Kasumi-1 (cell line): Measurements from ENCODE around the gene REEP1.
"Not testable (repeated sequence)": the region's sequence is repeated elsewhere in the genome, so short reads cannot be mapped to it uniquely, and the experiment has no call there.

Experiments
- DNase-seq, 2 experiments: peaks; one replicate each; lab custom pipeline; 2025; lab: John Stamatoyannopoulos, UW

REEP1 gene

DNA sequence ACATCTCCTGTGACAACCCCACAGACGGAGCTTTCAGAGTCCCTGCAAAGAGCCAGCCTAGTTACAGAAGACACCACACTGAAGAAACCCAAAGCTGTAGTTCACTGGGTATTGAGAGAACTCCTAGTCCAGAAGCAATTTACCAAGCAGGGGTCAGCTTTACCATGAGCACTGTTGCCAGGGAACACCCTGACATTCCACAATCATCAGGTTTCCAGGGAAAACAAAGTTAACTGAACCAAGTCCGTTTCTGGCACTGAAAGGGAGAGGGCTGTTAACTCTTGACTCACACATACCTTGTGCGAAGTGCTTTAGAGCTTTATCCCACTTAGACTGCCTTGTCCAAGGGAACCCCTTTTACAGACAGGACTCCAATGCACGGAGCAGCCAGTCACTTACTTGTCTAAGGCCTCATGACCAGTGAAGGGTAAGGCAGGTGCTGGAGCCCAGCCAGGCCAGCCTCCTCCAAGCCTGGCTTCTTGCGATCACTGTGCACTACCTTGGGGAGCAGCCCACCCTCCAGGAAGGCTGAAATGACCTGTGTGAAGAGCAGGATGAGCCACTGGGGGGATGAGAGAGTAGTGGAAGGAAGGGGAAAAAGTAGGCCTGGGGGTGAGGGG lies 53.9 kb downstream of the REEP1 start:
- no peak for DNase-seq

DNA sequence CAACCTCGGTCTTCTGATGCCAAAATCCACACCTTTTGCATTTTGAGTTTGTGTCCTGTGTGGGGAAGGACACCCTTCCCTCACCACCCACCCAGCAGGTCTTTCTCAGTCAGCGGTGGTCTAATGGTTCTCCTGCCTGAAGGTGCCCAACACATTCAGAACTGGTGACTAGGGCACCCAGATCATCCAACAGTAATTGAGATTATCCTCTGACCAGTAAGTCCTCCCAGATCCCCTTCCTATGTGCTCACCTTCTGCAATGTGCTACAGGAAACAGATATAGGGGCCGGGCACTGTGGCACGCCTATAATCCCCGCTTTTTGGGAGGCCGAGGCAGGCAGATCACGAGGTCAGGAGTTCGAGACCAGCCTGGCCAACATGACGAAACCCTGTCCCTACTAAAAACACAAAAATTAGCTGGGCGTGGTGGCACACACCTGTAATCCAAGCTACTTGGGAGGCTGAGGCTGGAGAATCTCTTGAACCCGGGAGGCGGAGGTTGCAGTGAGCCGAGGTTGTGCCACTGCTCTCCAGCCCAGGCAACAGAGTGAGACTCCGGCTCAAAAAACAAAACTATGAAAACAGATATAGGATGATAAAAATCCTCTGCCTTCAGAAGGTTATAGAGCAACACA lies 56.2 kb downstream of the REEP1 start:
- no peak for DNase-seq

DNA sequence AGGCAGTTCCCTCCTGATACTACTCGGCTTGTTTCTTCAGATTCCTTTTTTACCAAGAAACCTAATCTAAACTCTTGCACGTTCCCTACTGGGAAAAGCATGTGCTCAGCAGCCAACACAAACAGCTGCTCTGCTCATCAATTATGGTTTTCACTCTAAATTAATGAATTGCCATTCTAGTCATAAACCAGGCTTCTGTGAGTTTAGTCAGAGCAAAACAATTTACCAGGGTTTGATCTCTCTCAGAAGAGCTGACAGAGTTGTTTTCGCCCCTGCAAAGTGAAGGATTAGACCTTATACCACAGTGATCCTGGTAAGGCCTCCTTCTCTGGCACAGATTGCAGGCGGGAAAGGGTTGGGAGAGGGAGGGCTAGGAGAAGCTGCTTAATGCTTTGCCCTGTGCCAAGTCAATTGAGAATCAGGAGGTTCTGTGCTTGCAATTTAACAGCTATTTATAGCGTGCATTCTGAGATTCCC lies 57.2 kb downstream of the REEP1 start:
- no peak for DNase-seq

DNA sequence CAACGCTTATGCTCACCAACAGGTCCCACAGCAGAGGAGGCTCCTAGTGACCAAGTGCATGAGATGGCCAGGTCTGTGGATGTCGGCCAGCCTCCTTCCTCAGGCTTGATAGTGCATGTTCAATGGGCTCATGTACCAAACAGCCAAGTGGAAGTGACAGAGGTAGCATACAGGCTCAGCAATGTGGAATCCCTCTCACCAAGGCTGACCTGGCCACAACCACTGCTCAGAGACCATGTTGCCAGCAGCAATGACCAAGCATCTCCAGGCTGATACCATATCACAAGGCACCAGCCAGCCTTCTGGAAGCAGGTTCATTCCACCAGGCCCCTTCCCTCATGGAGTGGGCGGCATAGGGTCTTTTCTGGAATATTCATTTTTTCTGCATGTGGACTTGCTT lies 61.5 kb downstream of the REEP1 start:
- no peak for DNase-seq

DNA sequence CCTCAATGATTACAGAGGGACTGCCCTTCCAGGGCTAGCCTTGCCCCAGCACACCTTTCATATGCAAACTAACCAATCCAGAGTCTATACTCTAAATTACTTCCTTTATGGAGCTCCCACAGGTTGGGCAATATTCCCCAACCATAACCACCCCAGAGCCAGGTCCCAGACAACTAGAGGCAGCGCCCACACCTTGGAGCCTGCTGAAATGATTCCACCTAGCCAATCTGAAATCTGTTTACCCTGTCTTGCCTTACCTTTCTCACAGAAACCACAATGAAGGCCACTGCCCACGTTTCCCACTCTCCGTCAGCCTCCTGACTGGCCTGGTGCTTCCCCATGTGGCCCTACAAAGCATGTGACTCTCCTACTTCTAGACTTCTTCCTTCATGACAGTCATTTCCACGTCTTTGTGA lies 62.0 kb downstream of the REEP1 start:
- no peak for DNase-seq

DNA sequence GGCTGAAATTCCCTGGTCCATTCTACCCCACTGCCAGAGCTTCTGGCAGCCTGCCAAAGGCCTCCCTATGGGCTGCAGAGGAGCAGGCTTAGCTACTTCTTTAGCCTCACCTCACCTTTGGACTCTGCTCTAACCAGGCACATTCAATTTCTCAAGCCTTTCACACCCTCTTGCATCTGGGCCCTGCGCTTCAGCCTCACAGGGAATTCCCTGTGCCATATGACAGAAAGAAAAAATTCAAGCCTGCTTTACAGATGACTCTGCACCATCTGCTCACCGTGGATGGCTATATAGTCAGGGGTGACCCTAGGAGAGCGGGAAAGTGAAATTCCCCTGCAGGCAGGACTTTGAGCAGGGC lies 62.5 kb downstream of the REEP1 start:
- no peak for DNase-seq

DNA sequence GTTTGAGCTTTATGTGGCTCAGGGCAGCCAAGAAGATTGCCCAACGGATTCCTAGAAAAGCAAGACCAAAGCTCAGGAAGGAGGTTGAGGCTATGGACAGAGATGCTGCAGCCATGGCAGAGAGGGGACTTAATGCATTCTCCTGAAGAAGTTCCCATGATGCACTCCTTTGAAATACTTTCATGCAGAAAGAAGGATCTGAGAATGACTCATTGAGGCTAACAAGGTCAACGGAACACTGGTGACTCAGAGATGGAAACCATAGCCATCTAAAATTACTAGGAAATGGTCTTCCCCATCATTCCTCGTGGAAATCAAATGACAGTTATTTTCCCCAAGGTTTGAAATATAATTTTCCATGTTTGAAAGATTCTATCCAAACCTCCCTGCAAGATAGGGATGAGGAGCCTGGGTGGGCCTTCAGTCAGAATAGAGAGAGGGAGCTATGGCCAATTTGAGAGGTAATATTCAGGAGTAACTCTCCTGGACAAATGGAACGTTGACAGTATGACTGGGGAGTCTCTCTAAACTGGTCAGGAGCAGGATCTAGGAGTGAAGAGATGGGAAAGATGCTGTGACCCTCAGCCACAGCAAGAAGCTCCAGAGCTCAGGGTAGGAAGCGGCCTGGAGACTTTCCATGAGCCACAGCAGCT lies 63.0 kb downstream of the REEP1 start:
- no peak for DNase-seq

DNA sequence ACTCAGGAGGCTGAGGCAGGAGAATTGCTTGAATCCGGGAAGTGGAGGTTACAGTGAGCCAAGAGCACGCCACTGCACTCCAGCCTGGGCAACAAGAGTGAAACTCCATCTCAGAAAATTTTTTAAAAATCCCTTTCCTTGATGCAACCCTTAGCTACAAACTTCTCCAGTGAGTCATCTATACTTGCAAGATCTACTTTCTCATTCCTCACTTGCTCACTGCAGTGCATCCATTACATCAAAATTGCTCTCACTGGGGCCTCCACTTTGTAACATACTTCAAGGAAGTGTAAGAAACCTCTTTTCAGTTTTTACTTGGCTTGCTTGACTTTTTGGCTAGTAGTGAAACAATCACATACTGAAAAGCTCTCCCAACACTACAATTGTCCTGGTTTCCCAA lies 65.3 kb downstream of the REEP1 start:
- no peak for DNase-seq

DNA sequence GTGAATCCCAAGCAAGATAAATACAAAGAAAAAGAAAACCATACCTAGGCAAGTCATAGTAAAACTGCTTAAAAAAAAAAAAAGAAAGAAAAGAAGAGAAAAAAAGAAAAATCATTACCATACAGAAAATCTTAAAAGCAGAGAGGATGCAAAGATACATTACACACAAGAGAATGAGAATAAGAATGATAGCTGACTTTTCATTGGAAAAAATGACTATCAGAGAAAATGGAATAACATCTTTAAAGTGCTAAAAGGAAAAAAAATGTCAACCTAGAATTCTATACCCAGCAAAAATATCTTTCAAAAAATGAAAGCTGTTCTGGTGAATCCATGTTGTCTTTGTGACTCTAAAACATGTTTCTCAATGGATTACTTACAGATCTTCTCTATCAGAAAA lies 66.2 kb downstream of the REEP1 start:
- DNase-seq = peak in 1 of 2 experiments; percentile 2

DNA sequence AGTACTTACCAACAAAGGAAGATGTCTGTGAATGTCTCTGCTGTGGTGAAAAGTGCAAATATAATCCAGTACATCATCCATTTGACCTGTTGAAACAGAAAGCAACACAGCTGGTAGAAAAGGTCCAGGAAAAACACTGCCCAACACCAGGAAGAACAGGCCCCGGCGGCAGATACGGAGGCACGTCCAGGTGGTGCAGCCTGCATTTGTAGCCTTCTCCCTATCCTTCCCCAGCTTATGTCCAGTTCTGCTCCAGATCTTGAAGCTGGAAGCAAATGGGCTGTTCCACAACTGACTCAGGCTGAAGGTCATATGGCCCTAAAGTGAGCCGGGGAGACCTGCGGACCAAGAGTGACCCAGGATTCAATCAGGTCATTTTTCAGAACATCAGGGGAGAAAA lies 73.5 kb downstream of the REEP1 start:
- DNase-seq = no peak

DNA sequence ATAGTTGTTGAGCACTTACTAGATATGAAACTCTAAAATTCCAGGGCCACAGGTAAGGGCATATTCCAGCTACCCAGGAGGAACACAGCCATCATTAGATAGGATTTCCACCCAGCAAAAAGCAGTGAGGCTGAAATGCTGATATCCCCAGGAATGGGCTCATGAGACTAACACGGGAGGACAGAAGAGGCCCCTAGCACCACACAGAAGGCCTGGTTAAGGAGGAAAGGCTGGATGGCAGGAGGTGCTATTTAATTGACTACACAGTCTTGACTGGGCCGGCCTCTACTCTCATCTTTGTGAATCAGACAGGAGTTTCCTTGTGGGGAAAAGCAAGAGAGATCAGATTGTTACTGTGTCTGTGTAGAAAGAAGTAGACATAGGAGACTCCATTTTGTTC lies 76.4 kb downstream of the REEP1 start:
- DNase-seq = no peak

DNA sequence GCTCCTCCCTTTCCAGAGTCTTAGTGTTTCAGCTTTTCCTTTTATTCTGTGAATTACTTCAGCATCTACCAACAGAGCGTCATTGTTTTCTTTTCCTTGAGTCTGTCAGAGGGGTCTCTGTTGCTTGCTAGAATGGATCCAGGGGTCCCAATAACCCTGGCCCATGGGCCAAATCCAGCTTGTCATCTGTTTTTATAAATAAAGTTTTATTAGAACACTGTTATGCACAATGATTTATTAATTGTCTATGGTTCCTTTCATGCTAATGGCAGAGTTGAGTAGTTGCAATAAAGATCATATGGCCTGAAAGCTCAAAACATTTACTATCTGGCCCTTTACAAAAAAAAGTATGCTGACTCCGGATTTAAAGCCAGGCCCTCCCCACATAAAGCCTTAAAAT lies 79.3 kb downstream of the REEP1 start:
- no peak for DNase-seq

DNA sequence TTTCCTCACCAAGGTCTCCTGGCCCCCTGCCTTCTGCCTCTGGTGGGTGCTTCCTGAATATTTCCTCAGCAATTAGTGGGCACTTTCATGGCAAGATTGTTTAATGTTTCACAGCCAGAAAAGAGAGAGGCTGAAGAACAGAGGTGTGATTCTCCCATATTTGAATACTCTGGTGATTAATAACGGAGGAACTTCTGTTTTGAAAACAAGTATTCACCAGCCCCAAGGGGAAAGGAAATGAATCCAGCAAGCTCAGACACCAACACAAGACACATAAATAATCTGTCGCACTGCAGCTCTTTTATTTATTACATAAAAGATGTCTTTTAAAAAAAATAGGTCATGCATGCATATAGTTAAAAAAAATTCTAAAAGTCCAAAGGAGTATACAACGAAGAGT lies 80.4 kb downstream of the REEP1 start:
- DNase-seq = no peak

DNA sequence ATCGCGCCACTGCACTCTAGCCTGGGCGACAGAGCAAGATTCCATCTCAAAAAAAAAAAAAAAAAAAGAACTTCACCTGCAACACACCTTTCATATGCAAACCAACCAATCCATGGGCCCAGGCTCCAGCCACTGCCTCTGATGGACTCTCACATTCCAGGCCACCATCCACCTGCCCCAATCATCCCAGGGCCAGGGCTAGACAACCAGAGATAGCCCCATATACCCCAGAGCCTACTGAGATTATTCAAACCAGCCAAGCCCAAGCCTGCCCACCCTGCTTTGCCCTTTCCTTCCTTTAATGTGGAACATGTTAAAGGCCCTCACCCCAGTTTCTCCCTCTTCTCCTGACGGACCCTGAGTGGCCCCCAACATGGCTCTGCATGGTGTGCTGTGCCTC lies 81.1 kb downstream of the REEP1 start:
- no peak for DNase-seq

DNA sequence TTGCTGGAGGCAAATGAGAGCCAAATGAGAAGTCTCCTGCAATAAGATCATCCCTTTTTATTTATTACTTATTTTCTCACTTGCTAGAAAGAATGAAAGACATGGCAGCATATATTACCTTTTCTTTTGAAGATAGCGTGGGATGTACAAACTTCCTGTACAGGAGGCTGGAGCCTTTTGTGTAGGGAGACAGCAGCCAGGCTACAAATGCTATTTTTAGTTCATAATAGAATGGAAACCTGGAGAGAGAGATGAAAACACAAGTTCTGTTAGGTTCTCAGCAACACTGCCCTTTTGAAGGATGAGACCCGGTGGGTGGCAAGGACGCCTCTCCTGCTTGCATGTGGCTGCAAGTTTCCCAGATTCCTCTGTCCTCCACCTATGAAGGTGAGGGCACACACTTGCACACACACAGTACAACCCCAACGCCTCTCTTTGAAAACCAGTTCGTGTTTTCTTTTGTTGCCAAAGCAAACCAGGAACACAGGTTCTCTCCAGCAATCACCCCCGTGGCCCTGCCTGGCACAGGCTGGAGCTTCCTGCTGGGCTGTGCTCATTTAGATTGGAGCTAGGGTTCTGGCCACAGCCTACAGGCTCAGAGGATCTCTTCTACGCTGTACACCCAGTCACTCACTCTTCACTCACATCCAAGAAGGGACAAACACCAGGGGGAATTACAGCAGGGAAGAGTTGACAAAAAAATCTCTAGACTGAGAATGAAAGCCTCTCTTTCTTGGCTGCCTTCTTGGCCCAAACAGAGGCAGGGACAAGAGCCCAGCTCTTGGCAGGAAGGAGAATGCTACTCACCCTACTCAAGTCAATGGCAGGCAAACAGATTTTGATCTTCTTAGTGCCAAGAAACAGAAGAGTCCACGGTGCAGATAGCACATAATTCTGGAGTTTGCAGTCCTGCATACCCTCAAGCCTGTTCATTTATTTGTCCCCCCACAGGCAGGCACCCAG lies 82.6 kb downstream of the REEP1 start:
- no peak for DNase-seq

DNA sequence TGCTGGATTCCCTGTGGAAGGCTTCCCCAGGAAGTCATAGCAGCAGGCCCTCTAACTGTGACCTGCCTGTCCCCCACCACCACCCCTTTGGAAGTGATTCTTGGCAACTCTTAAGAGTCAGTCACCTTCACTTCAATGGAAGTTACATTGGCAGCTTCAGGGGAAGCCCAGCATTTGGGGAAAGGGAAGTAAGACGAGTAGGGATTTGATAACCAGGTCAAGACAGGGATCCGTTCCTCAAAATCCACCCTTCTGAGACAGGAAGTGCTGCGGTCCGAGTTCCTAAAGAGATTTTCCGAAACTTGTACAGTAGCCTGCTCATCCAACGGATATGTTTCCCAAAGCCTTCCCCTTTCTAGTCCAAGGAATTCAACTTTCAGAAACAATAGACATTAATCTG lies 84.0 kb downstream of the REEP1 start:
- DNase-seq = no peak

DNA sequence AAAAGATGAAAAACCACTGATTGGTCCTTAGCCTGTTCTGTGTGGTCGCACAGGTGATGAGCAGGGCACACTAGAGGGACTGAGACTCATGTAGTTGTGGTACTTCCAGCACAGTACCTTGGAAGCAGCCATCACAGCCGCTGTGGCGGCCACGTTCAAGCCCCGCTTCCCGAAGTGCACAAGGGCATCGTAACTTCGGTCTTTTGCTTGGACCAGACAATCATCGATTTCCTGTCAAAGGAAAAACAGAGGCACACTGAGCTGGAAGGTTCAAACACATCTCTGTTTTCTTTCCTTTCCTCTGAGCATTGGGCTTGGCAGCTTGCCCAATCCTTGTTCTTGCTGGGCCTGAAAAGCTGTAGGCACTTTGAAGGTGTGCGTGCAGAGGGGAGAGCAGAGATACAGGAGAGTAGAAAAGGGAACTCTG lies 85.6 kb downstream of the REEP1 start:
- no peak for DNase-seq

DNA sequence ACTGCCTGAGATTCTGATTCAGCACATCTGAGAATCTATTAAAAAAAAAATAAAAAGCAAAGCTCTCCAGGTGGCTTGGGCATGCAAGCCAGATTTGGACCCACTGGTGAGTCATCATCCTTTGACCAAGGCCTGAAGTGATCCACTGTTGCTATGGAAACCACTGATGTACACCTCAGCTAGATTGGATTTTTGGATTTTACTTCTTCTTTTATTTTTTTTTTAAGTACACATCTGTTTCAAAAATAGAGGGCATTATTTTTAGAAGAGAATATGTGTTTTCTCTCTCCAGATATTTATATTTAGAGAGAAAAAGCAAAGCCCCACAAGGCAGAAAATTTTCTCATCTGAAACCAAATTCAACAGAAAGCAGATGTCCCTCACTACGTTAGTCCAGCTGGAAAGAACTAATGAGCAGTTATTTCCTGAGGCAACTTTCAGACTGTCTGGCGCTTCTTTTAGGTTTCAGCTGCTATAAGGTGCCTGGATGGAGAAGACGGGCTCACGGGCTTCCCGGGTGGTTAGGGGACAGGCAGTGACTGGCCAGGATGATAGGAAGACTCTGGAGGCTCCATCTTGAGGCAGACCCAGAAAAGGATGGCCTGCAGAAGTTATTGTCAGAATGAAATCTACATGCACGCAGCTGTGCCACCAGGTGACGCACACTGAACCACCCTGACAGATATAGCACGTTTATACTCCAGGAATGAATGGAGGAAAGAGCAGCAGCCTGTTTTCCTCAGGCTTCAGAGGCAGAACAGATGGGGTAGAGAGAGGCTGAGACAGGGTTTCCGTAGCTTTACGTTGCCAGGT lies 87.6 kb downstream of the REEP1 start:
- DNase-seq = no peak

DNA sequence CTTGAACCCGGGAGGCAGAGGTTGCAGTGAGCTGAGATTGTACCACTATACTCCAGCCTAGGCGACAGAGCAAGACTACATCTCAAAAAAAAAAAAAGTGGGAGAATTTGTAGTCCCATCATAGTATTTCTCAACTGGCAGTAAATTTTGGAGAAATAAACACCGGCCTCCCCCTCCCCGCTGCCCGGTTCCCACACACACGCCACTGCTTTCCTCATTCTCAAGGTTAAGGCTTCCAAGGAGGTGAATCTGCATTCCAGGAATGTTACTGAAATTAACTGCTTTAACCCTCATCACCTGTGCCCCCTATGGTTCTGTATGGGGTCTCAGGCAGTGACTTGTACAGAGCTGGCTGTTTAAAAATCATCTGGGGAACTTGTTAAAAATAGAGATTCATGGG lies 88.2 kb downstream of the REEP1 start:
- DNase-seq = no peak

DNA sequence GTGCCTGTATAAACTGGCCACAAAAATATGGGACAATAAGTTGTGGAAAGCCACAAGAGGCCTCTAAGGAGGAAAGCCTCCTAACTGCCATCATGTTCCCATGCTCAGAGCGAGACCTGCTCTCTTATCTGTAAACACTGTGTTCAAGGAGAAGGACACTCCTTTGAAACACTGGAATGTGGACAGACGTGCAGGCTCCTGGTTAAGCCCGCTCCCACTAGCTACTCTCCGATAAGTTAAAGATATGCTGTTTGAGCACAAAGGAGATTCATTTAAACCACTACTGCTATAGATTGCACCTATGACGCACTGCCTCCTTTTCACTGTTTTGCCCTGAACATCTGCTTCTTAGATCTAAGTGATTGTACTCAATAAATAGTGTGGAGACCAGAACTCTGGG lies 92.2 kb downstream of the REEP1 start:
- not testable (repeated sequence) for DNase-seq

DNA sequence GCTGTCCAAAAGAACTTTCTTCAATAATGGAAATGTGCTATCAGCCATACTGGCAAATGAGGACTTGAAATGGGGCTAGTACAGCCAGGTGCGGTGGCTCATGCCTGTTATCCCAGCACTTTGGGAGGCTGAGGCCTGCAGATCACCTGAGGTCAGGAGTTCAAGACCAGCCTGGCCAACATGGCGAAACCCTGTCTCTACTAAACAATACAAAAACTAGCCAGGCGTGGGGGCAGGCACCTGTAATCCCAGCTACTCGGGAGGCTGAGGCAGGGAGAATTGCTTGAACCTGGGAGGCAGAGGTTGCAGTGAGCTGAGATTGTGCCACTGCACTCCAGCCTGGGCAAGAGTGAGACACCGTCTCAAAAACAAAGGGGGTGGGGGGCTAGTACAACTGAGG lies 92.6 kb downstream of the REEP1 start:
- DNase-seq = not testable (repeated sequence)
